Liver (tissue), 3 donors: ENCODE measurements around the gene LAMC1.

Source experiments
- ATF3 ChIP-seq: IDR thresholded peaks from 2 replicates; pipeline ENCODE4 v1.6.1; 2016; ENCODE audit warnings: antibody characterized with exemption
- CTCF ChIP-seq: fragments of 150-350 bp; IDR thresholded peaks from 2 replicates; pipeline ENCODE4 v1.5.1; 2017; ENCODE audit warnings: improper control_type of control experiment, low read depth, low read length; ENCODE audit not compliant: missing input control
- GABPA ChIP-seq, 2 donors: IDR thresholded peaks in 1 of 2; conservative IDR thresholded peaks in 1 of 2; 2 replicates each; pipeline ENCODE4 v1.6.1; 2016; ENCODE audit warnings: antibody characterized with exemption in 2 of 2, mild to moderate bottlenecking in 1 of 2, moderate library complexity in 1 of 2
- HNF4G ChIP-seq: IDR thresholded peaks from 2 replicates; pipeline ENCODE4 v1.6.1; 2016; ENCODE audit warnings: antibody characterized with exemption
- NR2F2 ChIP-seq: IDR thresholded peaks from 2 replicates; pipeline ENCODE4 v1.6.1; 2016; ENCODE audit warnings: antibody characterized with exemption
- RAD21 ChIP-seq, 2 donors: IDR thresholded peaks; 2 replicates each; pipeline ENCODE4 v1.6.1; 2016; ENCODE audit warnings: antibody characterized with exemption in 2 of 2, mild to moderate bottlenecking in 2 of 2
- REST ChIP-seq: IDR thresholded peaks from 2 replicates; pipeline ENCODE4 v1.6.1; 2016; ENCODE audit warnings: antibody characterized with exemption, mild to moderate bottlenecking
- TAF1 ChIP-seq: conservative IDR thresholded peaks from 2 replicates; pipeline ENCODE4 v1.6.1; 2016; ENCODE audit warnings: antibody characterized with exemption, mild to moderate bottlenecking
- YY1 ChIP-seq: IDR thresholded peaks from 2 replicates; pipeline ENCODE4 v1.6.1; 2016; ENCODE audit warnings: antibody characterized with exemption, mild to moderate bottlenecking
- TF ChIP-seq, protein P1 (sequence below): IDR thresholded peaks from 2 replicates; pipeline ENCODE4 v1.6.1; 2016; ENCODE audit warnings: antibody characterized with exemption
- donor health status: healthy.
- donor health status: healthy.

DNA sequence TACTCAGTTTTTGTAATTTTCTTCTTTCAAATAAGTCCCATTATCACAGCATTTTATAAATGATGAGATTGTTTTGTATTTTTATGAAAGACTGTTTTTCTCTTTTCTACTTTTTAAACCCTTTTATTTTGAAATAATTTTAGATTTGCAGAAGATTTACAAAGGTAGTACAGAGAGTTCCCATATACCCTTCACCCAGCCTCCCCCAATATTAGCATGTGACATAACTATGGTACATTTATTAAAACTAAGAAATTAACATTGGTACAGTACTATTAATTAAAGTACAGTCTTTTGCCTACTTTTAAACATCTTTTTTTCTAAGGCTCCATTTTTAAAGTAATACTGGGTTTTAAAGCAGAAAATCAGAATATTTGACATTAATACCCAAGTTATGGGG, 127.2 kb downstream of the LAMC1 start:
- no peak for TF ChIP-seq CTCF
- no peak for TF ChIP-seq RAD21 (IDR thresholded peaks at IDR 0.05)
- TF ChIP-seq NR2F2 = no peak
- TF ChIP-seq, protein P1, sequence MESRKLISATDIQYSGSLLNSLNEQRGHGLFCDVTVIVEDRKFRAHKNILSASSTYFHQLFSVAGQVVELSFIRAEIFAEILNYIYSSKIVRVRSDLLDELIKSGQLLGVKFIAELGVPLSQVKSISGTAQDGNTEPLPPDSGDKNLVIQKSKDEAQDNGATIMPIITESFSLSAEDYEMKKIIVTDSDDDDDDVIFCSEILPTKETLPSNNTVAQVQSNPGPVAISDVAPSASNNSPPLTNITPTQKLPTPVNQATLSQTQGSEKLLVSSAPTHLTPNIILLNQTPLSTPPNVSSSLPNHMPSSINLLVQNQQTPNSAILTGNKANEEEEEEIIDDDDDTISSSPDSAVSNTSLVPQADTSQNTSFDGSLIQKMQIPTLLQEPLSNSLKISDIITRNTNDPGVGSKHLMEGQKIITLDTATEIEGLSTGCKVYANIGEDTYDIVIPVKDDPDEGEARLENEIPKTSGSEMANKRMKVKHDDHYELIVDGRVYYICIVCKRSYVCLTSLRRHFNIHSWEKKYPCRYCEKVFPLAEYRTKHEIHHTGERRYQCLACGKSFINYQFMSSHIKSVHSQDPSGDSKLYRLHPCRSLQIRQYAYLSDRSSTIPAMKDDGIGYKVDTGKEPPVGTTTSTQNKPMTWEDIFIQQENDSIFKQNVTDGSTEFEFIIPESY = no peak
- no peak for TF ChIP-seq TAF1
- TF ChIP-seq REST = no peak
- no peak for TF ChIP-seq ATF3
- TF ChIP-seq GABPA (IDR thresholded peaks at IDR 0.05 in 1 of 2, conservative IDR thresholded peaks at IDR 0.05 in 1 of 2) = no peak
- no peak for TF ChIP-seq YY1
- no peak for TF ChIP-seq HNF4G
